Ovary (tissue), 3 donors: ENCODE data around the gene NSMF.

Experiments used
- CTCF ChIP-seq, 3 donors: fragments of 450-650 bp in 2 of 3; fragments of 200-600 bp in 1 of 3; IDR thresholded peaks; one replicate each; pipeline versions ENCODE4 v1.5.1 to v1.8.0; 2016 to 2022; ENCODE audit warnings: antibody characterized with exemption in 3 of 3, mild to moderate bottlenecking in 1 of 3
- EP300 ChIP-seq: sonication (generic); formaldehyde crosslinking; IDR thresholded peaks from one replicate; pipeline ENCODE4 v1.6.1; 2017; ENCODE audit warnings: antibody characterized with exemption
- POLR2A ChIP-seq: fragments of 450-650 bp; IDR thresholded peaks from one replicate; pipeline ENCODE4 v1.6.1; 2017; ENCODE audit warnings: antibody characterized with exemption, mild to moderate bottlenecking, moderate library complexity
- donor health status: DM: no; HTN: no; CAD: no.

DNA sequence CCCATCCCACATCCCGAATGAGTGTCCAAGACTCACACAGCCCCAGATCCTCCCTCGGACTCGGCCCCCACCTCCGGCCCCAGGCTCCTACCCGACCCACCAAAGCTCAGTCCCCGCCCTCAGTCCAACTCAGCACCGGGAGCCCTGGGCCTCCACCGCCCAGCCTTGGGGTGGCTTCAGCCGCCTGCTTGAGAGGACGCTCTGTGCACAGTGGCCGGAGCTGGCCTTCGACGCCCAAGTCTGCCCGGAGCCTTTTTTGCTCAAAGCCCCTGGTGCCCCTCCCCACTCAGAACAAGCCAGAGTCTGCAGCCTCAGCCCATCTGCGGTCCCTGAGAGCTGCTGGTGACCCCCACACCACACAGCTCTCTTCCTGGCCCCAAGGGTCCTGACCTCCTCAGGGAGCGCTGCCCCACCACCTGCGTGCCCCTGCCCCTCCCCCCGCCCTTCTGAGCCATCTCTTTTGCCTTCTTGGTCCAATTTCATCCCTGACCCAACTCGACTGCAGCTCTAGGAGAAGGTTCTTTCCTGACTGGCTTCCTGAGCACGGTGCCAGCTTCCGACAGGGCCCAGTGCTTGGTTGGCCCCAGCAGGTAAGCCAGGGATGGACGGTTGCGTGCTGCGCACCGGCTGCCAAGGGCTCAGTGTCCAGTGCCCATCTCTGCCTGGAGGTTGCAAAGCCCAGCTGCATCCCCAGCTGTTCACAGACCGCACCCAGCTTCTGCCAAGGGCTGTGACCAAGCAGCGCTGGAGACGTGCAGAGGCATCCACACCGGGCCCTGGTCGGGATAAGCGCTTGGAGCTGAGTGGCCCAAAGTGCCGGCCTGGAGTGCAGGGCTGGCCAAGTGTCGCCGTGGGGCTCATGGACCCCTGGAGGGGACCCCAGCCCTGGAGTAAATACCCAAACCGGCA, 27.7 kb upstream of the NSMF start:
- TF ChIP-seq CTCF (IDR thresholded peaks at IDR 0.05) (no peak), POLR2A (no peak), EP300 (no peak)
